Measurements from ENCODE around the gene NUP107.
A peak's percentile ranks its signal among the peaks of the same experiment; 100 is the strongest.

DNA sequence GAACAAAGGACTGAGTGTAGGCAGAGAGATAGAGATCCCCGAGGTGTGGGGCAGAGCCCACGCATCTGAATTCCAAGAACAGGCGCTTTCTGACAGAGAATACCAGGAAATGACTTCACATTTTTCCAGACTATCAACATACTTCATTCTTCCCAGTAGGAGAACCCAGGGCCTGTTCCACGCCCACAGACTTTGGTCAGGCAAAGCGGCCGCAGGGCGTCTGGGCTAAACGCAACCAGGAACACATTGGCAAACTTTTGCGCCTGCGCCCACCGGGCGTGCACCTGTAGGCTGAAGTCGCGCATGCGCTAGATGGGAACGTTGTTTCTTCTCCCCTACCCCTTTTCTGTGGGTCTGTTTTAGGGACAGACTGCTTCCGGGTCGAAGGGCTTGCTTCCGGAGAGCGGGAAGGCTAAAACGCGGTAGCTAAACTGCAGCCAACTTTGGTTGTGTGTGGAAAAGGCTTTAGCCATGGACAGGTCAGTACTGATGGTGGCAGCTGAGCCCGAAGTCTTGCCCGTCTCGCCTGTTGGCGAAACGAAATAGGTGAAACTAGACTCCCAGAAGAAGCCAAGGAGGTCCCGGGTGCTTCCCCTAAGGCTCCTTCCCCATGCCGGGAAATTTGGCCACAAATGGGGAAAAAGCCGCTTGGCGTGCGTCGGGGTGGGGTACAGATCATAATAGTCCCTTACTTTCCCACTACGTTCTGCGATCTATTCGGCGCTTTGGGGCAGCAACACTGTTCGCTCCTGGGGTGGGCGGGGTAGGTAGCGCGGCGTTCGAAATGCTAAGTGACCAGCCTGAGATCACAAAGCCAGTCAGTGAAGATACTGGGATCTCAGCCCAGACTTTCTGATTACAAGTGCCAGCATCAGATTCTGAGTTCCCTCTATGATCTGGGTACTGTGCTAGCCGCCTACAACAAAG is at the start of gene NUP107:
- TF ChIP-seq, protein P1, sequence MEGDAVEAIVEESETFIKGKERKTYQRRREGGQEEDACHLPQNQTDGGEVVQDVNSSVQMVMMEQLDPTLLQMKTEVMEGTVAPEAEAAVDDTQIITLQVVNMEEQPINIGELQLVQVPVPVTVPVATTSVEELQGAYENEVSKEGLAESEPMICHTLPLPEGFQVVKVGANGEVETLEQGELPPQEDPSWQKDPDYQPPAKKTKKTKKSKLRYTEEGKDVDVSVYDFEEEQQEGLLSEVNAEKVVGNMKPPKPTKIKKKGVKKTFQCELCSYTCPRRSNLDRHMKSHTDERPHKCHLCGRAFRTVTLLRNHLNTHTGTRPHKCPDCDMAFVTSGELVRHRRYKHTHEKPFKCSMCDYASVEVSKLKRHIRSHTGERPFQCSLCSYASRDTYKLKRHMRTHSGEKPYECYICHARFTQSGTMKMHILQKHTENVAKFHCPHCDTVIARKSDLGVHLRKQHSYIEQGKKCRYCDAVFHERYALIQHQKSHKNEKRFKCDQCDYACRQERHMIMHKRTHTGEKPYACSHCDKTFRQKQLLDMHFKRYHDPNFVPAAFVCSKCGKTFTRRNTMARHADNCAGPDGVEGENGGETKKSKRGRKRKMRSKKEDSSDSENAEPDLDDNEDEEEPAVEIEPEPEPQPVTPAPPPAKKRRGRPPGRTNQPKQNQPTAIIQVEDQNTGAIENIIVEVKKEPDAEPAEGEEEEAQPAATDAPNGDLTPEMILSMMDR (IDR thresholded peaks at IDR 0.05; ENCODE audit: insufficient read depth, low read length), result no peak
- peak; percentile 95; the same call in 1 of the 2 replicates for TF ChIP-seq POLR2AphosphoS5 (IDR thresholded peaks at IDR 0.05; ENCODE audit: low read depth)
- TF ChIP-seq GABPA (IDR thresholded peaks at IDR 0.05; ENCODE audit: low read depth), result peak; percentile 100
- TF ChIP-seq, protein P2, sequence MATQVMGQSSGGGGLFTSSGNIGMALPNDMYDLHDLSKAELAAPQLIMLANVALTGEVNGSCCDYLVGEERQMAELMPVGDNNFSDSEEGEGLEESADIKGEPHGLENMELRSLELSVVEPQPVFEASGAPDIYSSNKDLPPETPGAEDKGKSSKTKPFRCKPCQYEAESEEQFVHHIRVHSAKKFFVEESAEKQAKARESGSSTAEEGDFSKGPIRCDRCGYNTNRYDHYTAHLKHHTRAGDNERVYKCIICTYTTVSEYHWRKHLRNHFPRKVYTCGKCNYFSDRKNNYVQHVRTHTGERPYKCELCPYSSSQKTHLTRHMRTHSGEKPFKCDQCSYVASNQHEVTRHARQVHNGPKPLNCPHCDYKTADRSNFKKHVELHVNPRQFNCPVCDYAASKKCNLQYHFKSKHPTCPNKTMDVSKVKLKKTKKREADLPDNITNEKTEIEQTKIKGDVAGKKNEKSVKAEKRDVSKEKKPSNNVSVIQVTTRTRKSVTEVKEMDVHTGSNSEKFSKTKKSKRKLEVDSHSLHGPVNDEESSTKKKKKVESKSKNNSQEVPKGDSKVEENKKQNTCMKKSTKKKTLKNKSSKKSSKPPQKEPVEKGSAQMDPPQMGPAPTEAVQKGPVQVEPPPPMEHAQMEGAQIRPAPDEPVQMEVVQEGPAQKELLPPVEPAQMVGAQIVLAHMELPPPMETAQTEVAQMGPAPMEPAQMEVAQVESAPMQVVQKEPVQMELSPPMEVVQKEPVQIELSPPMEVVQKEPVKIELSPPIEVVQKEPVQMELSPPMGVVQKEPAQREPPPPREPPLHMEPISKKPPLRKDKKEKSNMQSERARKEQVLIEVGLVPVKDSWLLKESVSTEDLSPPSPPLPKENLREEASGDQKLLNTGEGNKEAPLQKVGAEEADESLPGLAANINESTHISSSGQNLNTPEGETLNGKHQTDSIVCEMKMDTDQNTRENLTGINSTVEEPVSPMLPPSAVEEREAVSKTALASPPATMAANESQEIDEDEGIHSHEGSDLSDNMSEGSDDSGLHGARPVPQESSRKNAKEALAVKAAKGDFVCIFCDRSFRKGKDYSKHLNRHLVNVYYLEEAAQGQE (IDR thresholded peaks at IDR 0.05; ENCODE audit: insufficient replicate concordance, low read depth), result peak; percentile 58
